Stimulated activated CD4-positive, alpha-beta T cell treated with anti-CD3 and anti-CD28 coated beads, TNF-alpha, amount 100 ng/mL, for 1 hour (primary cell): Measurements from ENCODE around the gene MUC2.

Experiments
- DNase-seq, 3 donors: peaks; one replicate each; pipeline ENCODE4 v3.0.0-alpha.2; 2020; ENCODE audit warnings: low read depth in 3 of 3, low spot score in 1 of 3

The MUC2 gene

GRCh38 chr11:1036303-1036923 lies 38.3 kb upstream of the MUC2 start, which contains the start of gene MUC6:
TSS of gene MUC6 (minus strand) at chr11:1036718. CDS start at chr11:1036655, 63 bp downstream.
- DNase-seq: no peak

DNA sequence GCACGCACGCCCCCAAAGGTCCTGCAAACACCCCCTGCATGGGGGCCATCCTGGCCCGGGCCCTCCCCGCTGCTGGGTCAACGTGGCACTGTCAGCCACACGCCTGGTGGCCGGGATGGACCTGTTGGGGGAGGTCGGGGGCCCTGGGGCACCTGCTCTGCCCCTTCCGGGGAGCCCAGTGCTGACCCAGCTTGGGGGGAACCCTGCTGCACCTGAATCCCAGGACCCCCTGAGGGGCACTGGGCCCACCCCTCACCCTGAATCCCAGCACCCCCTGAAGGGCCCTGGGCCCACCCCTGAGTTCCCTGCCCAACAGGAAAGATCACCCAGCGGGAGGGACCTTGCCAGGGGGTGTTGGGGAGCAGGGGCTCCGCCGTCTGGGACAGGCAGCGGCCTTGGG lies 37.7 kb upstream of the MUC2 start:
- DNase-seq: no peak

DNA sequence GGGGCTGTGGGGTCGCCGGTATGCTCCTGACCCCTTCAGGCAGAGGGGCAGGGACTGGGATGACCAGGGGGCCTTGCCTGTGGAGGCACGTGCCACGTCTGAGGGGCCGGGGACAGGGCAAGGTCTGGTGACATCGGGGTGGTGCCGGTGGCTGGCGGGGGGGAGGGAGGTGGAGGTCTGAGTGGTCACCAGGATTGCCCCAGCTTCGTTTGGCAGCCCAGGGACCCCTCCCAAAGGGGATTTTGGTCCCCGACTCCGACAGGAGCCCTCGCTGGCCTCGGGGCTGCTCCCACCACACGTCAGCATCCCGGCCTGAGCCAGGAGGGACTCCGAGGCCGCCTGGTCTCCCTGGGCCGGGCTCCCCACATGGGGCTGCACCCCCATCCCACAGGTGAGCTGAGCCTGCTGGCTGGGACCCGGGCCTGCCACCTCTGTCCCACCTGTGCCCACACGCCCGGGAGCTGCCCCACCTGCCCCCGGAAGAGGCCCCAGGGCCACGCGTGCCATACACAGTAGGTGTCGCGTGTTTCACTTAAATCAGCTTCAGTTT lies 37.1 kb upstream of the MUC2 start:
- no peak for DNase-seq

- no peak for DNase-seq
Measured at GRCh38 chr11:1038361-1038760, 36.3 kb upstream of the MUC2 start.

DNA sequence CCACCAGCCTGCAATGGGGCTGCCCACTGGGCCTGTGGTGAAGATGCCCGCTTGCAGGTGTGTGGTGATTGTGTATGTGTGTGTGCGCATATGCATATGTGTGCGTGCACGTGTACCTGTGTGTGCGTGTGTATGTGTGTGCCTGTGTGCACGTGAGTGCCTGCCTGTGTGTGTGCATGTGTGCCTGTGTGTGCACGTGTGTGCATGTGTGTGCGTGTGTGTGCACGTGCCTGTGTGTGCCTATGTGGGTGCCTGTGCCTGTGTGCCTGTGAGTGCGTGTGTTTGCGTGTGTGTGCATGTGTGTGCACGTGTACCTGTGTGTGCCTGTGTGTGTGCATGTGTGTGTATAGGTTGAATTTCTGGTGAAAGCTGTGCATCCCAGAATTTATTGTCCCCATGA lies 35.8 kb upstream of the MUC2 start:
- DNase-seq: no peak

GRCh38 chr11:1039481-1040427 lies 34.9 kb upstream of the MUC2 start:
- DNase-seq: no peak

DNA sequence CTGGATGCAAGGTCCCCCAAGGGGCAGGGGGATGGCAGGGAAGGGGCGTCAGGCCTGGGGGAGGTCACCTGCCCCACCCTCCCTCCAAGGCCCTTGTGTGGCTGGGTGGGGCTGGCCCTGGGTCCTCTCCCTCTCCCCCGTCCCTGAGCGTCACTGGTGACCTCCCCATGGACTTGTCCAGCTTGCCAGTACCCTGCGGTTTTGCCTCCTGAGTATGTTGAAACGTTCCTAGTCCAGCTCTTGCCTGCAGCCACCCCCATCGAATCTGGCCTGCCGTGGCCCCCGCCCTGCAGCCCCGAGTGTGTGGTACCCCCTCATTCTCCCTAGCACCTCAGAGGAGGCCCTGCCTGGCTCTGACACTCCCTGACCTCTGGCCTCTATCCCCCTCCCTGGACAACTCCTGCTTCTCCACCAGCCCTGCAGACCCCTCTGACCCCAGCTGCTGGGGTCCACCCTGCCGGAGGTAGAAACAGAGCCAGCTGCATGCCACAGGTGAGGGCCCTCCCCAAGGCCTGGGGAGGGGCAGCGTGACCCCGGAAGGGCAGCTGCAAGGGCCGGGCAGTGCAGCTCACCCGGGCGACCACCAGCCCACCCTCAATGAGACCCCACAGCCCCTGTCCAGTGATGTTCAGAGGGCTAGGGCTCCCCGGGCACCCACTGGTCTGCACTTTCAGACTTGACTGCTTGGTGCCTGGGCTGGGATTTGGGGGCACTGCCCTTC lies 34.1 kb upstream of the MUC2 start:
- no peak for DNase-seq

GRCh38 chr11:1041149-1041467 lies 33.6 kb upstream of the MUC2 start:
- DNase-seq: no peak

DNA sequence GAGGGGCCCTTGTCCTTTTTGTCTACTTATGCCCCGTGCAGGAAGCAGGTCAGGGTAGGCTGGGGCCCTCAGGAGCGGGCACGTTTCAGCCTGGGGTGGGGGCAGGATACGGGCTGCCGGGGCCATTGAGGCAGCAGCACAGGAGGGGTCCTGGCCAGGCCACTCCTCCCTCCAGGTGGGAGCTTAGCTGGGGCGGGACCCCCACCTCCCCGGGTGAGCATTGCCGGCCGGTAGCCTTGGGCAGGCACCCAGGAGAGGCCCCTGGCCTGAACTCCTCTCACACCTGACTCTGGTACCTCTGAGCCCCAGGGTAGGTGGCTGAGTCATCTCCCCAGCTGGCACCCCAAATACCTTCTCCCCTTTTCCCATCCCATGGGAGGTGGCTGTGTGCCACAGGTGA lies 33.2 kb upstream of the MUC2 start:
- no peak for DNase-seq

DNA sequence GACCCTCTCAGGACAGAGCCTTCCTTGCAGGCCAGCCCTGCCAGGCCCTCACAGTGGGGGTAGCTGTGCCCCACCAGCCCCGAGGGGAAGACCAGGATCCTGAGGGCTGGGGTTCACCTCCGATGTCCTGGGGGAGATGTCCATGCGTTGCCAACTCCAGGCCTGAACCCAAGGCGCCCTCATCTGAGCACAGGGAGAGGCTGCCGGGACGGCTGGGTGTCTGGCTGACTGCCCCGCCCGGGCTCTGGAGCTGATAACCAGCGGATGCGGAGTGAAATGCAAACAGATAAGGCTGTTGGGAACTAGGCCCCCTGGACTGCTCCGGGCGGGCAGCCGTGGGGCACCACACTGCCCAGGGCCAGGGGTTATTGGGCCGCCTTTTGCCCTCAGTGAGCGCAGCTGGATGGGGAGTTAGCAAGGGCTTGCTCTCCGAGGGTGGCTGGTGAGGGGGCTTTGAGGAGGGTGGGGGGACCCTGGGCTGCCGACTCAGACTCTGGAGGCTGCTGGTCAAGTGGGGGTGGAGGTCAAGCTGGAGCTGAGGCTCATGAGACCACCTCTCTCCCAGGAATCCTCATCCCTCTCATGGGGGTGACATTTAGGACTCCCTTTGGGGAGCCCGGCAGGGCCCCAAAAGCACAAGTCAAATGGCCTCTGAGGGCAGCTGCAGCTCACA lies 32.6 kb upstream of the MUC2 start:
- DNase-seq: no peak

DNA sequence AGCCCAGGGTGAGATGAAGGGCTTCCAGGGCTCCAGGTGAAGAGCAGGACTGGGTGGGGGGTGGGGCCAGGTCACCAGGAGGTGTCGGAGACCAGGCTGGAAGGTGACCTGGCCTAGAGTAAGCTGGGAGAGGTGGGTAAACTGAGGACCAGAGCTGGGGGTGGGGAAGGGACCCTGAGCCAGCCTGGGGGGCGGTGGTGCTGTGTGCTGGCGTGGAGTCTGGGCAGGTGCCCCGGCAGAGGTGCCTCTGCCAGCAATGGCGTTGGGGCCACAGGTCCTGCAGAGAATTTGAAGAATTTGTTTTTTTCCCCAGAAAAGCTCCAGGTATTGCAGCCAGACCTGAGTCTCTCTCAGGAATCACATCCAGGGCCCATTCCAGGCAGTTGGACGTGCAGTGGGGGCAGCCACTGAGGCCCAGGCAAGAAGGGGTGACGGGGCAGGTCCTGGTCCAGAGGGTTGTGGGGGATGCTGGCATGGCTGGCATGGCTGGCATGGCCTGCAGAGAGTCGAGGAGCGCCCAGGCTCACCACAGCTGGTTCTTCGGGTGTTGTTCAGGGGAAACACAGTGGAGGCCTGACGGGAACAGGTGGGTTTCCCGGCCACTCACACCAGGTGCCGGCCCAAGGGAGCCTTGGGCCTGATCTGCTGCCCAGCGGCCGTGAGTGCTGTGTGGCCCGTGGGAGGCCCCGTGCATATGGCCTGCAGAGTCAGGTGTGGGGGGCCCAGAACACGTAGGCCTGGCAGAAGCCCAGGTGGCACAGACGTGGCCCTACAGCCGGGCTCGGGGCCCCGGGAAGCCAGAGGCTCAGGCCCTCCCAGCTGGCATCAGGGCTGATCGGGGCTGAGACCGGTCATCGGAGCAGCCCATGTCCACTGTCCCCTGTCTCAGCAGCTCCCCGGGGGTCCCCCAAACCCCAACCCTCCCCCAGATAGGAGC lies 31.8 kb upstream of the MUC2 start:
- no peak for DNase-seq

GRCh38 chr11:1043563-1044096 lies 31.0 kb upstream of the MUC2 start:
- DNase-seq: no peak

DNA sequence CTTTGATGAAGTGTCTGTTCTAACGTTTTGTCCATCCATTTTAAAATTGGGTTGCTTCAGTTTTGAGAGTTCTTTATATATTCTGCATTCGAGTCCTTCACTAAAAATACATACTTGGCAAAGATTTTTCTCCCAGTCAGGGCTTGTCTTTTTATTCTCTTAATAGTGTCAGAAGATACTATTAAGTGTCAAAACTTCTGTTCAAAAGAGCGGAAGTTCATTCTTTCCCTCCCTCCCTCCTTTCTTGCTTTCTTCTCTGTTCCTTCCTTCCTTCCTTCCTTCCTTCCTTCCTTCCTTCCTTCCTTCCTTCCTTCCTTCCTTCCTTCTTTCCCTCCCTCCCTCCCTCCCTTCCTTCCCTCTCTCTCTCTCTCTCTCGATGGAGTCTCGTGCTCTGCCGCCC lies 30.5 kb upstream of the MUC2 start:
- DNase-seq: no peak

GRCh38 chr11:1047595-1048156 lies 27.0 kb upstream of the MUC2 start:
- no peak for DNase-seq

- no peak for DNase-seq
Measured at GRCh38 chr11:1048375-1049070, 26.2 kb upstream of the MUC2 start.

GRCh38 chr11:1049071-1049405 lies 25.6 kb upstream of the MUC2 start:
- no peak for DNase-seq

- DNase-seq: no peak
Measured at GRCh38 chr11:1049431-1049891, 25.2 kb upstream of the MUC2 start.

DNA sequence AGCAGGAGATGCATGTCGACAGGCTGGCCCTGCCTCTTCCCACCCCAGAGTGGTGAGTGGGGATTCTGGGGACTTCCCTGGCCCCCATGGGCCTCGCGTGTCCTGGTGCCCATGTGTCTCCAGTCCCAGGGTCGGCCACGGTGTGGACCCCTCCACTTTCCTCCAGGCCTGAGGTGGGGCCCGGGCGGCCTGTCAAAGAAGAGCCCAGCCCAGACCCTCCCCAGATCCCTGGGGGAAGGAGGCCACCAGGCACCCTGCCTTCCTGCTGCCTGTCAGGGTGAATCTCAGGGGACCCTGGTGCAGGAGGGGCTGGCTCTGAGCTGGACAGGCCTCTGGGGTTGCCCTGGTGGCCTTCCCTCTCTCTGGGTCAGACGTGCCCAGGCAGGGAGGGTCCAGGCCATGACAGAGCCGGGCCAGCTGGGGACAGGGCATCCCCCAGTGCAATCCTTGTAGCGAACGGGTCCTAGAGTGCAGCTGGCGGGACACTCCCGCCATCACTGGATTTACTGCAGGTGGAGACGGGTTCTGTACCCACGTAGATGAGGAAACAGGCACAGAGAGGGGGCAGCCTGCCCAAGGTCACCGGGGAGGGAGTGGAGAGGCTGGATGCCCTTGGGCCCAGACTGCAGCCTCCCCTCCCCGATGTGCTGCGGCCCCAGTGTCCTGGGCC lies 24.6 kb upstream of the MUC2 start:
- no peak for DNase-seq
